NB4 (cell line): ENCODE data around the gene VGLL4.

Experiments
- CTCF ChIP-seq: IDR thresholded peaks from one replicate; pipeline ENCODE4 v1.5.1; 2012; ENCODE audit warnings: low read depth, low read length
- MYC ChIP-seq: IDR thresholded peaks from 2 replicates; pipeline ENCODE4 v1.6.1; 2011; ENCODE audit warnings: low read depth, low read length

- TF ChIP-seq CTCF (no peak), MYC (no peak)
Observed at GRCh38 chr3:11513817-11514135, 129.9 kb downstream of the VGLL4 start.
